DMS153 (cell line): Measurements from ENCODE around the gene ZKSCAN3.
A peak's percentile ranks its signal among the peaks of the same experiment; 100 is the strongest.
"Not testable (repeated sequence)": the region's sequence is repeated elsewhere in the genome, so short reads cannot be mapped to it uniquely, and the experiment has no call there.

Experiments
- DNase-seq: peaks from one replicate; lab custom pipeline; 2025; lab: John Stamatoyannopoulos, UW

Gene ZKSCAN3

GRCh38 chr6:28343898-28344677 is 5.7 kb upstream of the ZKSCAN3 start:
- DNase-seq: no peak

DNA sequence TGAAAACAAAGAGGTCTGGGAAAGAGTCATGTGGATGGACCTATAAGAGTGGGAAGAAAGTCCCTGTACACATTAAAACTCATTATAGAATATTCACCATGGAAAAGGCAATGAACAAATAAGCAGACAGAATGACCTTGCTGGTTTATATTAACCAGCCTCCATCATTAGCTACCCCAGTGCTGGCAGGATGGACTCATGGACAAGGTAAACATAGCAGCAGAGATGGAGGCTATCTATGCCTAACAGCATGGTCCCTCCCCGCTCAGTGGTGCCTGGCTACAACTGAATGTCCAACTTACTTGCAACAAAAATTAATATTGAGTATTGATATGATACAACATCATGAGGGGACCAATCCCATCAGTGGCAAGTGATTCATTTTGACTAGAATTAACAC is 4.5 kb upstream of the ZKSCAN3 start:
- no peak for DNase-seq

DNA sequence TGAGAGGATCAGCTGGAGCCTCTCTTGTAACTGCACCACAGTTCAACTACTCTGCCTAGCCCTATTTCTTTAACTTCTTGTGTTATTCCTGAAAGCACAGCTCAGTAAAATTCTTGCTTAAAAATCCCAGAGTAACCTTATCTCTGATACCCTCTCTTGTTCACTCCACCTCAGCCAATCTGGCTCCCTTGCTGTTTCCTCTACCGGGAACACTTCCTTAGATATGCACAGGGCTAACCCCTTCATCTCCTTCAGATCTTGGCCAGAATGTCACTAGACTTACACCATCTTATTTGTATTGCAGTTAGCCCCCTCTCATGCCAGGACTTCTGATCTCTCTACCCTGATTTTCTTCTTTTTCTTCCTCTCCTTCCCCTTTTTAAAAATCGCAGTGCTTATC is 2.6 kb upstream of the ZKSCAN3 start:
- DNase-seq: no peak

DNA sequence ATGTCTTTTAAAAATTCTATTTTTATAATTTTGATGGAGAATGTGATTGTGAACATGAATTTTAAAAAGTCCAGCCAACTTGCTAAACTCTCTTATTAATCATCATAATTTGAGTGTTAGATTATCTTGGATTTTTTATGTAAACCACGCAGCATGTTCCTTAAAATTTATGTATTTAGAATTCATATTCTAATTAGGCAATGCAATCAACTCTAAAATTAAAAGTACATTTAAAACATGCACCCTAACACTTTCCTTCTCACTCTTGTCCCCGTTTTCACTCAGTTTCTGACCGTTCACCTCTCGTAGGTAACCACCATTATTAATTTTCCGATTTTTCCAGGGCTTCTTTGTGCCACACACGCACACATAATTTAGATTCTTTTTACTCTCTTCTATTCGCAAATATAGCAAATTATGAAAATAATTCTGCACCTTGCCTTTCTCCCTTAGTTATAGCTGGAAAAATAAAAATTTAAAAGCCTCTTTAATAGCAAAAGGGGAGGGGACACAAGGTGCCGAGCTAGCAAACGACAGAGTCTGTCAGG is 329 bp upstream of the ZKSCAN3 start:
- no peak for DNase-seq

- no peak for DNase-seq
Measured at GRCh38 chr6:28351087-28351486, 1.3 kb downstream of the ZKSCAN3 start.

DNA sequence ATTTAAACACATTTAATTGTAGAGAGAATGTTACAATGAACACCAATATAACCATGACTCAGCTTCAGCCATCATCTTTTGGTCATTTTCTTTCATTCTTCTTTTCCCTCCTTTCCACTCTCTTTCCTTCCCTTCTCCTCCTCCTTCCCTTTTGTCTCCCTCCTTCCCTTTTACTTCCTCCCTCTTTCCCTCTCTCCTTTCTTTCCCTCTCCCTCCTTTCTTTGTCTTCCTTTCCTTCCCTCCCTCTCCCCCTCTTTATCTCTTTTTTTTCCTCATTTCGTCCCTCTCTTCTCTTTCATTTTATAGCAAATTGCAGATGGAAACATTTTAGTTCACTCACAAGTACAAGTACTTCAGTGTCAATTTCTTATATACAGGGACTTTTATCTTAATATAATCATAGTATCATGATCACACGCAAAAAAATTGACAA is 1.8 kb downstream of the ZKSCAN3 start:
- no peak for DNase-seq

GRCh38 chr6:28353356-28353755 is 3.6 kb downstream of the ZKSCAN3 start:
- no peak for DNase-seq

DNA sequence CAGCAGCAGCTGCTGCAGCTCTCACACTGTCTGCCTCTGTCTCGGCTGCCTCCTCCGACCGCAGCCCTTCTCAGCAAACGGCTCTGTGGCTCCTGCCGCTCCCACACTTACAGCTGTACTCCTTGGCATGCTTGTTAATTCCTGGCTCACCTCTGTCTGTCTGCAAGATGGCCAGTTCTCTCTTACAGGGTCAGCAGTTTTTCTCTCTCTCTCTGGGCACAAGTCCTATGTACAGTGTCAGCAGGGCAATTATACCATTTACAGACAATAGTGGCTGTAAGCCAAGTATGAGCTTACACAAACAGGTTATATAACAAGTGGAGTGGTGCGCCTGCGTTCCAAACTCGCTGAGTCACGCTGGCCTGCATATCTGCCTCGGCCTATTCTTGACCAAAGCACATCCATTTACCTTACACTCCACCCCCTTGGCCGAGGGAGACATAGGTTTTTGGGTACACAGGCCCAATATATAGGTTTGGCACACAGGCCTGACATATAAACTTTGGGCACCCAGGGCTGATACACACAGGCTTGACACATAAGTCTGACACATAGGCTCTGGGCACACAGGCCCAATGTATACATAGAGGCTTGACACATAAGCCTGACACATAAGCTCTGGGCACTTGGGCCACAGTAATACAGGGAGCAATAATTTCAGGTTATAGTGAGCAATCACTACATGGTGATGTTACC is 4.4 kb downstream of the ZKSCAN3 start:
- peak; percentile 82 for DNase-seq

- no peak for DNase-seq
Measured at GRCh38 chr6:28354688-28355554, 5.2 kb downstream of the ZKSCAN3 start.

- DNase-seq: peak; percentile 88
Measured at GRCh38 chr6:28355743-28356665, 6.3 kb downstream of the ZKSCAN3 start.

DNA sequence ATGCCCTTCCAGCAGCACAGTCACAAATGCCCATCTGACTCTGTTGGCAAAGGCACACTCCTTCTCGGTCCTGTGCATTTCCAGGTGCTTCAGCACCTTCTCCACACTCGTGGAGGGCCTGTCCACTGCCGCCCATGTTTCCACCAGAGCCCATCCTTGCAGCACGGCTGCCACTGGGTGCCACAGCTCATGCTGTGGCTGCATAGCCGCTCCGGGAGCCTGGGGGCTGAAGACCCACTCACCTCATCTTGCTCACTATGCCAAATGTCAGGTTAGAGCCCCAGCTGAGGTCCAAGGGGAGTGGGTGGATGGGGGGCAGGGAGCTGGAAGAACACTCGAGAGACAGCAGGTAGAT is 6.9 kb downstream of the ZKSCAN3 start:
- no peak for DNase-seq

GRCh38 chr6:28357036-28357435 is 7.3 kb downstream of the ZKSCAN3 start:
- no peak for DNase-seq

DNA sequence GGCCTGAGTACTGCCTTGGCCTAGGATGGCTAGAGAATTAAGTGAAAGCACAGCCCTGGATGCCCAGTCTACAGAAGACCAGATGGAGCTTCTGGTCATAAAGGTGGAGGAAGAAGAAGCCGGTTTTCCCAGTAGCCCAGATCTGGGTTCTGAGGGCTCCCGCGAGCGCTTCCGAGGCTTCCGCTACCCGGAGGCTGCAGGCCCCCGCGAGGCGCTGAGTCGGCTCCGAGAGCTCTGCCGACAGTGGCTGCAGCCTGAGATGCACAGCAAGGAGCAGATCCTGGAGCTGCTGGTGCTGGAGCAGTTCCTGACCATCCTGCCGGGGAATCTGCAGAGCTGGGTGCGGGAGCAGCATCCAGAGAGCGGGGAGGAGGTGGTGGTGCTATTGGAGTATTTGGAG is 9.8 kb downstream of the ZKSCAN3 start:
- DNase-seq: not testable (repeated sequence)

GRCh38 chr6:28360961-28361360 is 11.2 kb downstream of the ZKSCAN3 start:
- DNase-seq: no peak

DNA sequence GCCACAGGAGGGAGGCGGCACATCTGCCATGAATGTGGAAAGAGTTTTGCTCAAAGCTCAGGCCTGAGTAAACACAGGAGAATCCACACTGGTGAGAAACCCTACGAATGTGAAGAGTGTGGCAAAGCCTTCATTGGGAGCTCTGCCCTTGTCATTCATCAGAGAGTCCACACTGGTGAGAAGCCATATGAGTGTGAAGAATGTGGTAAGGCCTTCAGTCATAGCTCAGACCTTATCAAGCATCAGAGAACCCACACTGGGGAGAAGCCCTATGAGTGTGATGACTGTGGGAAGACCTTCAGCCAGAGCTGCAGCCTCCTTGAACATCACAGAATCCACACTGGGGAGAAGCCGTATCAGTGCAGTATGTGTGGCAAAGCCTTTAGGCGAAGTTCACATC is 15.8 kb downstream of the ZKSCAN3 start:
- DNase-seq: not testable (repeated sequence)

GRCh38 chr6:28368522-28368921 is 18.8 kb downstream of the ZKSCAN3 start:
- no peak for DNase-seq

DNA sequence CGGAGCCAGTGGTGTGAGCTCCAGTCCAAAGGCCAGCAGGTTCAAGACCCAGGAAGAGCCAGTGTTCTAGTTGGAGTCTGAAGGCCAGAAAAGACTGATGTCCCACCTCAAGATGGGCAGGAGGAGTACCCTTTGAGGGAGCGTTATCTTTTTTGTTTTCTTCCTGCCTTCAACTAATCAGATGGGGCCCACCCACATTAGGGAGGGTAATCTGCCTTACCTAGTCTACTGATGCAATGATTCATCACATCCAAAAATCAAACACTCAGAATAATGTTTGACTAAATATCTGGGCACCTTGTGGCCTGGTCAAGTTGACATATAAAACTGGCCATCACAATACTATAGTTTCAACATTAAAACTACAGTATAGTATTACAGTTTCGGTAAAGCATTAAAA is 19.7 kb downstream of the ZKSCAN3 start:
- DNase-seq: no peak

- no peak for DNase-seq
Measured at GRCh38 chr6:28370440-28370839, 20.7 kb downstream of the ZKSCAN3 start.

DNA sequence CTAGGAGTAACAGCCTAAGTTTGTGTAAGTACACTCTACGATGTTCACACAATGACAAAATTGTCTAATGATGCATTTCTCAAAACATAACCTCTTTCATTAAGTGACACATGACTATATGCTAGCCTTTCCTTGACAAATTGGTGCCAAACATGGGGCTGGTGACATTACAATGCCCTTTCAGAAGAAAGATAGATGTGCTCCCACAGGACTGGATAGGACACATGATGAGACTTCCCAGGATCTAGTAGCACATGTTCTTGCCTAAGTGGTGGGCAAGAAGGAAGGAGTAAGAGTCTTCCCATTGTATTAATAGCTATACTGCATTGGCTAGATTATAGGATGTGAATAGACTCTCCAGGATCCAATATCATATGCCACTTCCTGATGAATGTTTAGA is 21.5 kb downstream of the ZKSCAN3 start:
- DNase-seq: no peak

DNA sequence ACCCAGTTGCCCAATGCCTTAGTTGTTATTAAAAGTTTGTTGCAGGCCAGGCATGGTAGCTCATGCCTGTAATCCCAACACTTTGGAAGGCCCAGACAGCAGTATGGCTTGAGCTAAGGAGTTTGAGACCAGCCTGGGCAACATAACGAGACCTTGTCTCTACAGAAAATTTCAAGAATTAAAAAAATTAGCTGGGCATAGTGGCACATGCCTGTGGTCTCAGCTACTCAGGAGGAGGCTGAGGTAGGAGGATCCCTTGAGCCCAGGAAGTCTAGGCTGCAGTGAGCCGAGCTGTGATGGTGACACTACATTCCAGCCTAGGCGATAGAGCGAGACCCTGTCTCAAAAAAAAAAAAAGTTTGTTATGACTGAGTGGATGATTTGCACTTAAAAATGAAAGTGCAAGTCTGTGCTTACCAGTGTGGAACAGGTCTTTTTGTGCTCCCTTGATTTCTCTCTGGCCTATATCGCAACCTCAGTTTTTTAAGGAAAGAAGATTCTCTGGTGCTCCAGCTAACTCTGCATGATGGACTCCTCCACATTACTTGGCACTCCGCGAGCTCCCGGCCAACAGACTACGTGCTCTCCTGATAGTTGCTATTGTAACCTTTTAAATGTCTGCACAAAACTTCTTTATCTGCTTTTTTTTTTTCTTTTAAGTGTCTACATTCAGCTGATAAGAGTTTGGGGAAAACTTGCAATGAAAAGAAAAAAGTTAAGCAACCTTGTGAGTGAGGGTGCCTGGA is 22.1 kb downstream of the ZKSCAN3 start:
- no peak for DNase-seq

DNA sequence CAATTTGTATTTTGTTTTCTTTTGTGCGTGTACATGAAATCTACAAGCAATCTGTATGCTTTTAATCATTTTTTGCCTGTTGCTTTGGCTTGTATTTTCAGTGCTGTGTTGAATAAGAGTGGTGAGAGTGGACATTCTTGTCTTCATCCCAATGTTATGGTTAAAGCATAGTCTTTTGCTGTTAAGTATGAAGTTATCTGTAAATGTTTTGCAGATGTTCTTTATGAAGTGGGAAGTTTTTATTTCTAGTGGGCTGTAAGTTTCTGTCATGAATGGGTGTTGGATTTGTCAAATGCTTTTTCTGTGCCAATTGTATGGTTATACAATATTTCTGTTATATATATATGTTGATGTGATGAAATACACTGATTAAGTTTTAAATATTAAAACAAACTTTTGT is 24.2 kb downstream of the ZKSCAN3 start:
- no peak for DNase-seq
